Chondrocyte (in vitro differentiated cells): Measurements from ENCODE around the gene BCAS2. TPM values are rescaled to one million over a fixed set of nuclear protein-coding genes. Genes with fewer than 3 reads are reported as not detected.

Source experiments
- DNase-seq: peaks from one replicate; pipeline ENCODE4 v3.0.0; 2021; ENCODE audit warnings: mixed read lengths, low spot score
- H3K27ac Mint-ChIP-seq: one replicate; pipeline ENCODE4 v1.8.0; 2021; ENCODE audit warnings: mild to moderate bottlenecking, moderate library complexity, mixed read lengths; ENCODE audit not compliant: unreplicated experiment
- H3K27me3 Mint-ChIP-seq: 2 replicates; pipeline ENCODE4 v1.8.0; 2021; ENCODE audit warnings: low read depth, mixed read lengths
- H3K36me3 Mint-ChIP-seq: 2 replicates; pipeline ENCODE4 v1.8.0; 2021; ENCODE audit warnings: low read depth, mixed read lengths
- H3K4me1 Mint-ChIP-seq: 2 replicates; pipeline ENCODE4 v1.8.0; 2021; ENCODE audit warnings: low read depth, mild to moderate bottlenecking, mixed read lengths
- H3K4me3 Mint-ChIP-seq: one replicate; pipeline ENCODE4 v1.8.0; 2021; ENCODE audit warnings: mild to moderate bottlenecking, moderate library complexity, mixed read lengths; ENCODE audit not compliant: unreplicated experiment
- H3K9me3 Mint-ChIP-seq: 2 replicates; pipeline ENCODE4 v1.8.0; 2021; ENCODE audit warnings: low read depth, mixed read lengths
- total RNA-seq: library from RNA; stranded (reverse); gene quantifications from 3 replicates; pipeline ENCODE4 v1.2.1, GENCODE V29; 2021
- TF ChIP-seq, protein P1 (sequence below): fragments of 200-600 bp; sonication (generic); IDR thresholded peaks from 2 replicates; pipeline ENCODE4 v1.5.0; 2021; ENCODE audit warnings: antibody characterized with exemption, mild to moderate bottlenecking, moderate library complexity

BCAS2 gene
- total RNA-seq, 1 donor from 2014 or later: 36.0 TPM

GRCh38 chr1:114595602-114596001 lies 14.2 kb upstream of the BCAS2 start:
- TF ChIP-seq, protein P1, sequence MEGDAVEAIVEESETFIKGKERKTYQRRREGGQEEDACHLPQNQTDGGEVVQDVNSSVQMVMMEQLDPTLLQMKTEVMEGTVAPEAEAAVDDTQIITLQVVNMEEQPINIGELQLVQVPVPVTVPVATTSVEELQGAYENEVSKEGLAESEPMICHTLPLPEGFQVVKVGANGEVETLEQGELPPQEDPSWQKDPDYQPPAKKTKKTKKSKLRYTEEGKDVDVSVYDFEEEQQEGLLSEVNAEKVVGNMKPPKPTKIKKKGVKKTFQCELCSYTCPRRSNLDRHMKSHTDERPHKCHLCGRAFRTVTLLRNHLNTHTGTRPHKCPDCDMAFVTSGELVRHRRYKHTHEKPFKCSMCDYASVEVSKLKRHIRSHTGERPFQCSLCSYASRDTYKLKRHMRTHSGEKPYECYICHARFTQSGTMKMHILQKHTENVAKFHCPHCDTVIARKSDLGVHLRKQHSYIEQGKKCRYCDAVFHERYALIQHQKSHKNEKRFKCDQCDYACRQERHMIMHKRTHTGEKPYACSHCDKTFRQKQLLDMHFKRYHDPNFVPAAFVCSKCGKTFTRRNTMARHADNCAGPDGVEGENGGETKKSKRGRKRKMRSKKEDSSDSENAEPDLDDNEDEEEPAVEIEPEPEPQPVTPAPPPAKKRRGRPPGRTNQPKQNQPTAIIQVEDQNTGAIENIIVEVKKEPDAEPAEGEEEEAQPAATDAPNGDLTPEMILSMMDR: no peak
- Mint-ChIP-seq H3K27me3 (no peaks in the 10 kb centered on the region), H3K4me1 (peaks cover 4% of the 10 kb centered on the region), H3K4me3 (no peak overlapping the region), H3K36me3 (peaks cover 24% of the 10 kb centered on the region), H3K9me3 (peaks cover 4% of the 10 kb centered on the region), H3K27ac (no peak overlapping the region)
- DNase-seq: no peak

DNA sequence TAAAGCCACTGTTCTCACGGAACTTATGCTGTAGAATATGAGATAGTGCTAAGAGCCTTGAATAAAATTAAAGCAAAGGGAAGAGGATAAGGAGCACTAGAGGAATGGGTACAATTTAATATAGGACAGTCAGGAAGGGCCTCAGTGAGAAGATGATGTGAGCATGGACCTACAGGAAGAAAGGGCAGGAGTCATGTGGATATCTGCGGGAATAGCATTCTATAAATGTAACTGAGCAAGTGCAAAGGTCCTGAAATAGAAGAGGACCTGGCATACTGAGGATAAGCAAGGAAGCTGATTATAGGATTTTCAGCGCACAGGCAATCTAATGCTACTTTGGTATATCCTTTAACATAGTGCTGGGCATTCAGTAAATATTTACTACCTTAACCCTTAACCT lies 12.6 kb upstream of the BCAS2 start:
- H3K27ac Mint-ChIP-seq: no peak overlapping the region
- DNase-seq: no peak
- H3K4me1 Mint-ChIP-seq: peaks cover 4% of the 10 kb centered on the region

GRCh38 chr1:114589122-114589521 lies 7.7 kb upstream of the BCAS2 start:
- no peak overlapping the region for H3K4me3 Mint-ChIP-seq

More for the DNA sequence above, 12.6 kb upstream of the BCAS2 start:
- Mint-ChIP-seq H3K36me3 (peaks cover 22% of the 10 kb centered on the region), H3K27me3 (no peaks in the 10 kb centered on the region), H3K4me3 (no peak overlapping the region), H3K9me3 (peaks cover 4% of the 10 kb centered on the region)
- TF ChIP-seq, protein P1: no peak

GRCh38 chr1:114588196-114588689 lies 6.8 kb upstream of the BCAS2 start:
- H3K4me3 Mint-ChIP-seq: no peak overlapping the region
- TF ChIP-seq, protein P1: no peak

More at GRCh38 chr1:114589122-114589521, 7.7 kb upstream of the BCAS2 start:
- TF ChIP-seq, protein P1: no peak
- peaks cover 14% of the 10 kb centered on the region for H3K36me3 Mint-ChIP-seq
- no peaks in the 10 kb centered on the region for H3K27me3 Mint-ChIP-seq
- H3K27ac Mint-ChIP-seq: no peak overlapping the region
- H3K9me3 Mint-ChIP-seq: no peaks in the 10 kb centered on the region
- H3K4me1 Mint-ChIP-seq: peaks cover 33% of the 10 kb centered on the region
- no peak for DNase-seq

GRCh38 chr1:114587203-114587991 lies 6.0 kb upstream of the BCAS2 start:
- Mint-ChIP-seq H3K4me3 (no peak overlapping the region), H3K27ac (no peak overlapping the region), H3K9me3 (no peaks in the 10 kb centered on the region), H3K4me1 (peaks cover 37% of the 10 kb centered on the region), H3K36me3 (no peaks in the 10 kb centered on the region), H3K27me3 (no peaks in the 10 kb centered on the region)
- TF ChIP-seq, protein P1: no peak
- no peak for DNase-seq

More at GRCh38 chr1:114588196-114588689, 6.8 kb upstream of the BCAS2 start:
- H3K9me3 Mint-ChIP-seq: no peaks in the 10 kb centered on the region
- peak overlapping the region; percentile 5 for H3K27ac Mint-ChIP-seq
- no peaks in the 10 kb centered on the region for H3K27me3 Mint-ChIP-seq
- H3K4me1 Mint-ChIP-seq: peaks cover 33% of the 10 kb centered on the region
- no peak for DNase-seq
- peaks cover 7% of the 10 kb centered on the region for H3K36me3 Mint-ChIP-seq
